ENCODE results near the gene REV3L.

- no peak for TF ChIP-seq CTCF (IDR thresholded peaks at IDR 0.05)
- no peak for TF ChIP-seq ZFX (IDR thresholded peaks at IDR 0.05; ENCODE audit: borderline replicate concordance)
Observed at GRCh38 chr6:111503660-111504059, 20.6 kb upstream of the REV3L start.
